ENCODE measurements around the gene TMEM108.
"Not testable (repeated sequence)": the region's sequence is repeated elsewhere in the genome, so short reads cannot be mapped to it uniquely, and the experiment has no call there.

GRCh38 chr3:133015573-133015972, 22.6 kb upstream of the TMEM108 start:
- not testable (repeated sequence) for TF ChIP-seq ZNF10 (tag by site-specific recombination; IDR thresholded peaks at IDR 0.05); KLF10 (tag by site-specific recombination; IDR thresholded peaks at IDR 0.05); CTCF (tag by site-specific recombination; IDR thresholded peaks at IDR 0.05); ZNF639 (tag by site-specific recombination; IDR thresholded peaks at IDR 0.05); ELK4 (IDR thresholded peaks at IDR 0.05; ENCODE audit: borderline replicate concordance, low read depth, low read length)

Measured in HEK293 (cell line).